ENCODE data around the gene TNP2. TPM values are rescaled to one million over a fixed set of nuclear protein-coding genes. Genes with fewer than 3 reads are reported as not detected.

The TNP2 gene
- polyA plus RNA-seq, 3 donors, result not detected

- intact Hi-C loops (cut with micrococcal nuclease), result no loop called here
- Mint-ChIP-seq H3K27ac (peak overlapping the region in 2 of 7 donors; percentile 68 to 76), H3K36me3 (peaks cover 0 to 4% of the 10 kb centered on the region in 2 donors), H3K27me3 (ENCODE audit: low read depth in 3 of 3) (peaks cover 4 to 16% (median 12%) of the 10 kb centered on the region in 3 donors), H3K9me3 (peaks cover 0 to 2% (median 0%) of the 10 kb centered on the region in 7 donors), H3K4me1 (peaks cover 79% of the 10 kb centered on the region), H3K4me3 (peak overlapping the region in 1 of 2 donors; percentile 42)
- H3K79me2 ChIP-seq (ENCODE audit: insufficient read depth, low read length), result no peaks in the 10 kb centered on the region
- DNase-seq, result no peak
- H3K4me2 ChIP-seq (replicated peaks; ENCODE audit: extremely low read depth, low read length, poor library complexity, severe bottlenecking), result no peak overlapping the region
- no peaks in the 10 kb centered on the region for H3K9me3 ChIP-seq (replicated peaks in 1 of 2; ENCODE audit: control insufficient read depth in 1 of 2, insufficient read depth in 1 of 2, low read length in 2 of 2)
- H3K9ac ChIP-seq (ENCODE audit: insufficient read depth, low read length, poor library complexity, severe bottlenecking), result no peak overlapping the region
- no peak overlapping the region for H3K27ac ChIP-seq (ENCODE audit: low read depth in 1 of 2, low read length in 2 of 2)
- H3K36me3 ChIP-seq (replicated peaks in 1 of 2; ENCODE audit: control insufficient read depth in 1 of 2, insufficient read depth in 2 of 2, low read length in 2 of 2), result no peaks in the 10 kb centered on the region
- H3K4me1 ChIP-seq (ENCODE audit: control insufficient read depth in 1 of 2, insufficient read depth in 2 of 2, low read length in 2 of 2), result peaks cover 80 to 85% of the 10 kb centered on the region in 2 donors
- H2AFZ ChIP-seq (ENCODE audit: insufficient read depth, low read depth, low read length, poor library complexity, severe bottlenecking), result peak overlapping the region; percentile 8
- H3K27me3 ChIP-seq (ENCODE audit: control insufficient read depth in 2 of 2, insufficient read depth in 2 of 2, low read length in 2 of 2), result no peaks in the 10 kb centered on the region
- TF ChIP-seq, protein P1, sequence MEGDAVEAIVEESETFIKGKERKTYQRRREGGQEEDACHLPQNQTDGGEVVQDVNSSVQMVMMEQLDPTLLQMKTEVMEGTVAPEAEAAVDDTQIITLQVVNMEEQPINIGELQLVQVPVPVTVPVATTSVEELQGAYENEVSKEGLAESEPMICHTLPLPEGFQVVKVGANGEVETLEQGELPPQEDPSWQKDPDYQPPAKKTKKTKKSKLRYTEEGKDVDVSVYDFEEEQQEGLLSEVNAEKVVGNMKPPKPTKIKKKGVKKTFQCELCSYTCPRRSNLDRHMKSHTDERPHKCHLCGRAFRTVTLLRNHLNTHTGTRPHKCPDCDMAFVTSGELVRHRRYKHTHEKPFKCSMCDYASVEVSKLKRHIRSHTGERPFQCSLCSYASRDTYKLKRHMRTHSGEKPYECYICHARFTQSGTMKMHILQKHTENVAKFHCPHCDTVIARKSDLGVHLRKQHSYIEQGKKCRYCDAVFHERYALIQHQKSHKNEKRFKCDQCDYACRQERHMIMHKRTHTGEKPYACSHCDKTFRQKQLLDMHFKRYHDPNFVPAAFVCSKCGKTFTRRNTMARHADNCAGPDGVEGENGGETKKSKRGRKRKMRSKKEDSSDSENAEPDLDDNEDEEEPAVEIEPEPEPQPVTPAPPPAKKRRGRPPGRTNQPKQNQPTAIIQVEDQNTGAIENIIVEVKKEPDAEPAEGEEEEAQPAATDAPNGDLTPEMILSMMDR (IDR thresholded peaks at IDR 0.05), result no peak
- H3K4me3 ChIP-seq (replicated peaks in 1 of 3; ENCODE audit: low read depth in 2 of 3, low read length in 3 of 3), result no peak overlapping the region
- 52% methylated on average over 13 of the region's 15 CpGs for WGBS (ENCODE audit: insufficient coverage)
- no peaks in the 10 kb centered on the region for H4K20me1 ChIP-seq (ENCODE audit: insufficient read depth, low read length)
Measured at GRCh38 chr16:11308493-11309283, 39.6 kb upstream of the TNP2 start.

DNA sequence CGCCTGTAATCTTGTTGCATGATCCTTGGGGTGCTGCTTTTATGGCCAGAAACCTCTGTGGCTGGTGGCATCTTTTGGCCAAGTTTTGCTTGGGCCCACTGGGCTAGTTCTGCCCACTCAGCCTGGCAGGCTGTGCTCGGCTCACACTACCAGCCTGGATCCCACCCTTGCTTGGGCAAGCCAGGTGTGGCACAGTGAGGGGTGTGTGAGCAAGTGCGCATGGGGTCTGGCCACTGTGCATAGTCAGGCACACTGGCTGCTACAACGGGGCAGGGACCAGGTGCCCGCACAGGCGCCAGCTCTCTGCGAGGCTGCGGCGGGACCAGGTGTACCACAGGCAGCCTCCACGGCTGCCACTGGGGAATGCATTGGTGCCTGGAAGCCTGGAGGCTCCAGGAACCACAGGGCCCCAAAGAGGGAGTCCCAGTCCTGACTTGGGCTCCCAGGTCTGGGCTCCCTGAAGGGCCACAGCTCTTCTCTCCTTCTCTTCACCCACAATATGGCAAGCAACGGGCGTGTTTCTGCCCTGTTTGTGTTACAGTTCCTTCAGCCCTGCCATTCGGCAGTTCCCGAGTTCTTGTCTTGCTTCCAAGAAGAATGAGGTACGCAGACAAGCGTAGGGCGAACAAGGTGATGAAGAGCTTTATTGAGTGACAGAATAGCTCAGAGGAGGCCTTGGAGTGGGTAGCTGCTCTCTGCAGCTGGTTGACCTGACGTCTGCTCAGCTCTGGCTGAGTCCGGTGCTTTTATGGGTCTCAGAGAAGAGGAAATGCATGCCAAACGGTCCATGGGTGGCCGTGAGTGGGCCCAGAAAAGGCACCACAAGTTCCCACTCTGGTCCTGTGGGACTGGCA, 38.7 kb upstream of the TNP2 start:
- Mint-ChIP-seq H3K9me3 (peaks cover 0 to 2% (median 0%) of the 10 kb centered on the region in 7 donors), H3K4me1 (peaks cover 74% of the 10 kb centered on the region), H3K4me3 (peak overlapping the region in 1 of 2 donors; percentile 57), H3K27ac (peak overlapping the region in 5 of 7 donors; percentile 33 to 86 (median 77)), H3K27me3 (ENCODE audit: low read depth in 3 of 3) (peaks cover 0 to 14% (median 12%) of the 10 kb centered on the region in 3 donors), H3K36me3 (peaks cover 0 to 2% of the 10 kb centered on the region in 2 donors)
- Histone ChIP-seq H3K36me3 (replicated peaks in 1 of 2; ENCODE audit: control insufficient read depth in 1 of 2, insufficient read depth in 2 of 2, low read length in 2 of 2) (no peaks in the 10 kb centered on the region), H3K79me2 (ENCODE audit: insufficient read depth, low read length) (no peaks in the 10 kb centered on the region), H3K9ac (ENCODE audit: insufficient read depth, low read length, poor library complexity, severe bottlenecking) (no peak overlapping the region), H3K4me1 (ENCODE audit: control insufficient read depth in 1 of 2, insufficient read depth in 2 of 2, low read length in 2 of 2) (peaks cover 79 to 81% of the 10 kb centered on the region in 2 donors), H3K9me3 (replicated peaks in 1 of 2; ENCODE audit: control insufficient read depth in 1 of 2, insufficient read depth in 1 of 2, low read length in 2 of 2) (no peaks in the 10 kb centered on the region), H3K27ac (ENCODE audit: low read depth in 1 of 2, low read length in 2 of 2) (peak overlapping the region; percentile 22 to 65), H2AFZ (ENCODE audit: insufficient read depth, low read depth, low read length, poor library complexity, severe bottlenecking) (peak overlapping the region; percentile 8), H3K27me3 (ENCODE audit: control insufficient read depth in 2 of 2, insufficient read depth in 2 of 2, low read length in 2 of 2) (no peaks in the 10 kb centered on the region), H3K4me2 (replicated peaks; ENCODE audit: extremely low read depth, low read length, poor library complexity, severe bottlenecking) (peak overlapping the region; percentile 55), H3K4me3 (replicated peaks in 1 of 3; ENCODE audit: low read depth in 2 of 3, low read length in 3 of 3) (peak overlapping the region in 1 of 3 experiments; percentile 46), H4K20me1 (ENCODE audit: insufficient read depth, low read length) (no peaks in the 10 kb centered on the region)
- WGBS (ENCODE audit: insufficient coverage), result 68% methylated on average over 19 of the region's 21 CpGs
- intact Hi-C loops (cut with micrococcal nuclease), result no loop called here
- TF ChIP-seq, protein P1 (IDR thresholded peaks at IDR 0.05), result no peak
- DNase-seq, result no peak

Measured in CD14-positive monocyte (primary cell).